VCaP (cell line): ENCODE data around the gene QDPR.

ENCODE experiments used
- H3K27ac ChIP-seq: fragments of 450-650 bp; 2 replicates; pipeline ENCODE4 v1.5.1; 2017
- TF ChIP-seq, protein P1 (sequence below): fragments of 450-650 bp; conservative IDR thresholded peaks from 2 replicates; pipeline ENCODE4 v1.5.1; 2017; ENCODE audit warnings: mild to moderate bottlenecking, moderate library complexity

QDPR gene

DNA sequence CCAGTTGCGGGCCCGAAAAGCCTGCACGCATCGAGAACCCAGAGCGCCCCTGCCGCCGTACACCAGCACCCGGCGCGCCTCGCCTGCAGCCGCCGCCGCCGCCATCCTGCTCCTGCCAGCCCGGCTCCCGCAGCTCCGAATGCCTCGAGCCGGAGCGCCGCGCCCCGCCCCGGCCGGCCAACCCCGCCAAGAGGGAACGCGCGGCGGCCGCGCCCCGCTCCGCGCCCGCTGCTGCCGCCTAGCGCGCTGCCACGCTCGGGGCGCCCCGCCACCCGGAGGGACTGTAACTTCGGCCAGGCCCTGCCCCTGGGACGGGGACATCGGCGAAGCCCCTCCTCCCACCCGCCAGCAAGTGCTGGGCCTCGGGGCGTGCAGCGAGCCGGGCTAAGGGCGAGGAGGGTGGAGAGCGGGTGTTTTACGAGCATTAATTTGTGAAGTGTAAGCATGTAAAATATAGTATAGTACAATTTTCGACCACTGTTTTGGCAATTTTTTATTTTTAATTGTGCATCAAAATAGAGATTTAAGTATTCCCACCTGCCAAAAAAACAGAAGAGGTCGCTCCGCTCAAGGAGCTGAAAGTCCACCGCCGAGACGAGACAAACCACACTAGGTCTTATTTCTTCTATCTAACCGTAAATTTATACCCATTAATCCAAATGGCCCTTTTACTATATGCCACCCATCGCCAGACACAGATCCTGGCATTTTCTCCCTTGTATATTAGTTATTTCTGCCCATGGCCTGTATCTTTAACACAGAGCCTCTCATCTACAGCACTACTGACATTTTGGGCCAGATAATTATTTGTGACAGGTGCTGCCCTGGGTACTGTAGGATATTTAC, at the start of gene QDPR:
Gene QDPR, minus strand, starts transcription at position 141 of the 846 bp plus-strand sequence. Its CDS starts 36 bp downstream, at position 105.
- peak within 1 kb of the TSS; percentile 81 for H3K27ac ChIP-seq
- TF ChIP-seq, protein P1, sequence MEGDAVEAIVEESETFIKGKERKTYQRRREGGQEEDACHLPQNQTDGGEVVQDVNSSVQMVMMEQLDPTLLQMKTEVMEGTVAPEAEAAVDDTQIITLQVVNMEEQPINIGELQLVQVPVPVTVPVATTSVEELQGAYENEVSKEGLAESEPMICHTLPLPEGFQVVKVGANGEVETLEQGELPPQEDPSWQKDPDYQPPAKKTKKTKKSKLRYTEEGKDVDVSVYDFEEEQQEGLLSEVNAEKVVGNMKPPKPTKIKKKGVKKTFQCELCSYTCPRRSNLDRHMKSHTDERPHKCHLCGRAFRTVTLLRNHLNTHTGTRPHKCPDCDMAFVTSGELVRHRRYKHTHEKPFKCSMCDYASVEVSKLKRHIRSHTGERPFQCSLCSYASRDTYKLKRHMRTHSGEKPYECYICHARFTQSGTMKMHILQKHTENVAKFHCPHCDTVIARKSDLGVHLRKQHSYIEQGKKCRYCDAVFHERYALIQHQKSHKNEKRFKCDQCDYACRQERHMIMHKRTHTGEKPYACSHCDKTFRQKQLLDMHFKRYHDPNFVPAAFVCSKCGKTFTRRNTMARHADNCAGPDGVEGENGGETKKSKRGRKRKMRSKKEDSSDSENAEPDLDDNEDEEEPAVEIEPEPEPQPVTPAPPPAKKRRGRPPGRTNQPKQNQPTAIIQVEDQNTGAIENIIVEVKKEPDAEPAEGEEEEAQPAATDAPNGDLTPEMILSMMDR = peak; percentile 86

DNA sequence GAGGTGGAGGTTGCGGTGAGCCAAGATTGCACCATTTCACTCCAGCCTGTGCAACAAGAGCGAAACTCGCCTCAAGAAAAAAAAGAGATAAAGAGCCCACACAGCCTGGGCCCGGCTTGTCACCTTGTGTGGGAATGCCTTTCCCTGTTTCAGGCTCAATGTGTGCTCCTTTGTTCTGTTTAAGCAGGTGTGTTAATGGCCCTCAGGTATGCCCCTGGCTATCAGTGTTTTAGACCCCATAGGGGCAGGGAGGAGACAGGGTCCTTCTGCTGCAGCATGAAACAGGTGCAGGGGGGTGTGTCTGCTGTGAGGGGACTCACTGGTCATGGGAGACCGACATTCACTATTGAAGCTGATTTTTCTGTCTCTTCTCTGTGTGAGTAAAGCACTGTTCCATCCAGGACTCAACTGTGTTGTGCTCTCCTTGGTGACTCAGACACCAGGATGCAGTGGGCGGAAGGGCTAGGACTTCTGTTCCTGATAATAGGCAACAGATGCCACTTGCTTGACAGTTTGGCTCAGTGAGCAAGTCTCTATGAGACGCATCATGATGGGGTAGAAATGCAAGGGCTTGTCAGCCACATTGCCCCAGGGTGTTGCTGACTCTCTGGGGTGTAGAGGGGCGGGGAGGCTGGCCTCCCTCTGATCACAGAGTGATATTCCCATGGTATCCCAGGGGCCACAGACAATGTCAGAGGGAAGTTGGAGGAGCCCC, 49.5 kb upstream of the QDPR start:
- TF ChIP-seq, protein P1 = no peak
- no peak overlapping the region for H3K27ac ChIP-seq

DNA sequence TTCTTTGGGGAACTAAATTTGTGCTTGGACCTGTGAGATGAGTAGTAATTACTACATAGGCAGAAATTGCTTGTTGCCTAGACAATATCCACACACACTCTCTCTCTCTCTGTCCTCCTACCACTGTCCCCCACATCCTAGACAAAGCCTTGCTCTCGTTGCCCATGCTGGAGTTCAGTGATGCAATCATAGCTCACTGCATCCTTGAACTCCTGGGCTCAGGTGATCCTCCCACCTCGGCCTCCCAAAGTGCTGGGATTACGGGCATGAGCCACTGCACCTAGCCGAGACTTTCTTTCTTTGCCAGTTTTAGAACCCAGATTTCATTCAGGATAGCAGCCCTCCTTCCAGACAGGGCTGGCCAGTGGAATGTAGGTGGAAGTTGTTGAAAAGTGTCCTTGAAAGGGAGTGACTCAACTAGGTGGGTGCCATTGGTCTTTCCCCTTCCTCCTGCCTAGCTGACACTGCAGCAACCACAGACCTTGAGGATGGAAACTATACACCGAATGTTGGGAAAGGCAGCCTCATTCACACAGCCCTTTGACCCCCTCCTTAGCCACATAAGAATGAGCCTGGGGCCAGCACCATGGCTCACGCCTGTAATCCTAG, 48.3 kb upstream of the QDPR start:
- TF ChIP-seq, protein P1 = no peak
- no peak overlapping the region for H3K27ac ChIP-seq

DNA sequence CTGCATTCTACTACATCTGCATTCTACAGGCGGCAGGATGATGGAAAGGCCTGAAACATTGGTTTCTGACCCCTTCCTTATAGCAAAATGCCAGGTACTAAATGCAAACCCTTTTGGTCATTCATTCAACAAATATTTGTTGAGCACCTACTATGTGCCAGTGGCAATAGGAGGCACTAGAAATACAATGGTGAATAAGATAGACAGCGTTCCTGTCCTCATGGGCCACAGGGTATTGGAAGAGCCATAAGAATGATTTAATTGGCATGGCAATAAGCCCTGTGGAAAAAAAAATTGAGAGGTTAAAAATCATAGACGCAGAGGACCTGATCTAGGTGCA, 47.8 kb upstream of the QDPR start:
- TF ChIP-seq, protein P1 = no peak

DNA sequence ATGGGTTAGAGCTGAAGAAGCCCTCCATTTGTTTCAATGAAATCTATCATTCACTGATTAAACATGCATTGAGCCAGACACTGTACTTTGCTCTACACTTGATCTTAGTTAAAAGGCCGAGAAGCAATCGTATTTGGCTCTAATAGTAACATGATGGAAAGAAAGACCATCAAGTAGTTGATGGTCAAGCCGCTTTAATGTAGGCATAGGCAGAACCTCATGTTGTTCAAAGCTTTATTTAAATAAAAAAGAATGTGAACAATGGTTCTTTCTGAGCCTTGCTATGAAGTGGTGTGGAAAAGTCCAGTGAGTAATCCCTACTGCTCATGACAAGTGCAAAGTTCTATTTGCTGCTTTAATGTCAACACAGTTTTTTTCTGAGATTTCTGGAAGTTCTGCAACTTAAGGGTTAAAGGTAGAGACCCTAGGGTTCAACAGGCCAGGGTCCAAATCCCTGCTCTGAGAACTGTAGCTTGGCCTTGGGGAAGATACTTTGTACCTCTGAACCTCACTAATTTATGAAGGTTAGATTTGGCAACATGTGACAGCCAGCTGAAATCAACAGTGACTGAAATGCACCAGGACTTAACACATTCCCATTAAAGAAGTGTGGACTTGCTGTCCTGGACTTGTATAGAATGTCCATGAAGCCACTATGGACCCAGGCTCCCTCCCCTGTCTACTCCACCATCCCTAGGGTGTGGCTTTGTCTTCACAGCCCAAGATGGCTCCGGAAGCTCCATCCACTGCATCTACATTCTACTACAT, 47.2 kb upstream of the QDPR start:
- TF ChIP-seq, protein P1 = no peak

More for the DNA sequence above, 47.8 kb upstream of the QDPR start:
- no peak overlapping the region for H3K27ac ChIP-seq

DNA sequence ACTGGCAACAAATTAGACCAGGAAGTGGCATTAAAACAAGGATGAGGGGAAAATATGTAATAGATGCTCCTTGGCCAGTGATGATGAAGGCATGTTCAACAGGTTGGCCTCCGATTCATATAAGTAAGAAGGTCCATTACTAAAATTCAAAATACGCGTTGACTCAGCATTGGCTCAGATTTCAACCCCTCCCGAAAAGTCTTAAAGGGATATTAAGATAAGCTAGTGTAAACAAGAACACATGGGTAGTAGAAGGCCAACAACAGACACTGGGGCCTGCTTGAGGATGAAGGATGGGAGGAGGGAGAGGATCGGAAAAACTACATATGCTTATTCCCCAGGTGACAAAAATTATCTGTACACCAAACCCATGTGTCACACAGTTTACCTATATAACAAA, 46.0 kb upstream of the QDPR start:
- no peak overlapping the region for H3K27ac ChIP-seq
- TF ChIP-seq, protein P1 = no peak

More for the DNA sequence above, 47.2 kb upstream of the QDPR start:
- H3K27ac ChIP-seq = no peak overlapping the region
